HepG2 (cell line): ENCODE results near the gene PRR12. TPM values are rescaled to one million over a fixed set of nuclear protein-coding genes. Genes with fewer than 3 reads are reported as not detected.

Experiments used
- RORA ChIP-seq: sonication (generic); formaldehyde crosslinking; IDR thresholded peaks from 2 replicates; pipeline ENCODE4 v1.5.0; 2020; ENCODE audit warnings: mild to moderate bottlenecking, missing genetic modification reagents, moderate library complexity
- ZNF282 ChIP-seq: fragments of 450-650 bp; IDR thresholded peaks from 2 replicates; pipeline ENCODE4 v1.6.1; 2018; ENCODE audit not compliant: partially characterized antibody
- polyA plus RNA-seq, 8 experiments: library from polyadenylated mRNA; depleted of rRNA in 3 of 8; stranded (reverse) in 7 of 8; unstranded in 1 of 8; fragments of >200 nt; fragmentation: Illumina TruSeq in 4 of 8; extraction: Trizol in 4 of 8; gene quantifications; 2 replicates each; pipeline versions ENCODE4 v1.2.1 to v1.2.3, GENCODE V29; 2011 to 2016; ENCODE audit warnings: low read depth in 4 of 8, missing spikeins in 1 of 8, mixed read lengths in 1 of 8; ENCODE audit not compliant: insufficient read depth in 1 of 8
- total RNA-seq, 5 experiments: library from RNA; depleted of rRNA; stranded (reverse); fragments of >200 nt; fragmentation: Illumina TruSeq; extraction: Trizol; gene quantifications; 2 replicates each; pipeline ENCODE4 v1.2.3, GENCODE V29; 2016; ENCODE audit warnings: low read depth in 1 of 5
- TF ChIP-seq, protein P1 (sequence below): sonication (generic); formaldehyde crosslinking; IDR thresholded peaks from 2 replicates; pipeline ENCODE4 v1.5.0; 2020; ENCODE audit warnings: mild to moderate bottlenecking, missing genetic modification reagents
- TF ChIP-seq, protein P2 (sequence below): sonication (generic); formaldehyde crosslinking; IDR thresholded peaks from 2 replicates; pipeline ENCODE4 v1.9.0; 2021; ENCODE audit warnings: mild to moderate bottlenecking, missing genetic modification reagents
- TF ChIP-seq, protein P3 (sequence below): sonication (generic); formaldehyde crosslinking; IDR thresholded peaks from 2 replicates; pipeline ENCODE4 v1.4.0; 2020; ENCODE audit warnings: mild to moderate bottlenecking, low read depth, missing genetic modification reagents
- TF ChIP-seq, protein P4 (sequence below), 2 experiments: sonication (generic) in 1 of 2; formaldehyde crosslinking in 1 of 2; IDR thresholded peaks; 2 replicates each; pipeline versions ENCODE4 v1.5.1 to v1.6.1; 2011 to 2020; ENCODE audit warnings: borderline replicate concordance in 1 of 2, low read depth in 1 of 2, low read length in 1 of 2, mild to moderate bottlenecking in 1 of 2, missing genetic modification reagents in 1 of 2, moderate library complexity in 1 of 2
- TF ChIP-seq, protein P5 (sequence below): sonication (generic); formaldehyde crosslinking; IDR thresholded peaks from 2 replicates; pipeline ENCODE4 v1.9.0; 2021; ENCODE audit warnings: missing genetic modification reagents, borderline replicate concordance

PRR12 gene
- total and polyA plus RNA-seq, 2 of the 13 experiments (the other 11 are each of a cell fraction or from before 2014, with no cell fraction given) = 0.62 to 1.5 TPM

DNA sequence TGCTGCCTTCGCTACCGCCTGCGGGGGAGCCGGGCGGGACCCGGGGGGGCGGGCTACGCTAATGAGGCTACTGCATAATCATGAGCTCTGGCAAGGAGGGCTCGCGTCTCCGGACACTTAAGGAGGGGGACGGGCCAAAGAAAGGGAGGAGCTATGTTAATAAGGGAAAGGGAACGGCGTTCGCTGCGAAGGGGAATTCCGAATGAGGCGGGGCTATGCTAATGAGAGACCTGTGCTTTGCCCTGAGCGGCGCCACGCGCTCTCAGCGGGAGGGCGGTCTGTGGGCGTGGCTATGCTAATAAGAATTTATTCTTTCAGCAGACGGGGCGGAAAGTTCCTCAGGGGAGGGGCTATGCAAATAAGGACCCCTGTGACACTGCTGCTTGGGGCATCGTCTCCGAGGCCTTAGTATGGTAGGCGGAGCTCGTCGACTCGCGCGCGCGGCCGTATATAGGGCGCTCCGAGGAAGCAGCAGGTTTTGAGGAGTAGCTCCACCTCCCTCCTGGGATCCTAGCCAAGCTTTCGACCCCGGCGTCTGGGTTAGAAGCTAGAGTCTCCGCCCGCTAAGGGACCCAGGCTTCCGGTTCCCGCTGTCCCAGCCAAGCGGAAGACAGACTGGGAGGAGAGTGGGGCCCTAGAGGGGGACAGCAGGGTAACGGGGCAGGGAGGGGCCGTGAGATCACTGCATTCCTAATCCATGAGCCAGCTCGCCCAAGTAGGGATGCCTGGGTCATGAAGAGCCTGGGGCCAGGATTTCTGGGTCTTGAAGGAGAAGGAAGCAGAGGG lies 49.3 kb downstream of the PRR12 start, which contains the start of gene RRAS (continued):
- TF ChIP-seq, protein P1, sequence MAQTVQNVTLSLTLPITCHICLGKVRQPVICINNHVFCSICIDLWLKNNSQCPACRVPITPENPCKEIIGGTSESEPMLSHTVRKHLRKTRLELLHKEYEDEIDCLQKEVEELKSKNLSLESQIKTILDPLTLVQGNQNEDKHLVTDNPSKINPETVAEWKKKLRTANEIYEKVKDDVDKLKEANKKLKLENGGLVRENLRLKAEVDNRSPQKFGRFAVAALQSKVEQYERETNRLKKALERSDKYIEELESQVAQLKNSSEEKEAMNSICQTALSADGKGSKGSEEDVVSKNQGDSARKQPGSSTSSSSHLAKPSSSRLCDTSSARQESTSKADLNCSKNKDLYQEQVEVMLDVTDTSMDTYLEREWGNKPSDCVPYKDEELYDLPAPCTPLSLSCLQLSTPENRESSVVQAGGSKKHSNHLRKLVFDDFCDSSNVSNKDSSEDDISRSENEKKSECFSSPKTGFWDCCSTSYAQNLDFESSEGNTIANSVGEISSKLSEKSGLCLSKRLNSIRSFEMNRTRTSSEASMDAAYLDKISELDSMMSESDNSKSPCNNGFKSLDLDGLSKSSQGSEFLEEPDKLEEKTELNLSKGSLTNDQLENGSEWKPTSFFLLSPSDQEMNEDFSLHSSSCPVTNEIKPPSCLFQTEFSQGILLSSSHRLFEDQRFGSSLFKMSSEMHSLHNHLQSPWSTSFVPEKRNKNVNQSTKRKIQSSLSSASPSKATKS (CRISPR knock-in tag) = no peak
- TF ChIP-seq, protein P2, sequence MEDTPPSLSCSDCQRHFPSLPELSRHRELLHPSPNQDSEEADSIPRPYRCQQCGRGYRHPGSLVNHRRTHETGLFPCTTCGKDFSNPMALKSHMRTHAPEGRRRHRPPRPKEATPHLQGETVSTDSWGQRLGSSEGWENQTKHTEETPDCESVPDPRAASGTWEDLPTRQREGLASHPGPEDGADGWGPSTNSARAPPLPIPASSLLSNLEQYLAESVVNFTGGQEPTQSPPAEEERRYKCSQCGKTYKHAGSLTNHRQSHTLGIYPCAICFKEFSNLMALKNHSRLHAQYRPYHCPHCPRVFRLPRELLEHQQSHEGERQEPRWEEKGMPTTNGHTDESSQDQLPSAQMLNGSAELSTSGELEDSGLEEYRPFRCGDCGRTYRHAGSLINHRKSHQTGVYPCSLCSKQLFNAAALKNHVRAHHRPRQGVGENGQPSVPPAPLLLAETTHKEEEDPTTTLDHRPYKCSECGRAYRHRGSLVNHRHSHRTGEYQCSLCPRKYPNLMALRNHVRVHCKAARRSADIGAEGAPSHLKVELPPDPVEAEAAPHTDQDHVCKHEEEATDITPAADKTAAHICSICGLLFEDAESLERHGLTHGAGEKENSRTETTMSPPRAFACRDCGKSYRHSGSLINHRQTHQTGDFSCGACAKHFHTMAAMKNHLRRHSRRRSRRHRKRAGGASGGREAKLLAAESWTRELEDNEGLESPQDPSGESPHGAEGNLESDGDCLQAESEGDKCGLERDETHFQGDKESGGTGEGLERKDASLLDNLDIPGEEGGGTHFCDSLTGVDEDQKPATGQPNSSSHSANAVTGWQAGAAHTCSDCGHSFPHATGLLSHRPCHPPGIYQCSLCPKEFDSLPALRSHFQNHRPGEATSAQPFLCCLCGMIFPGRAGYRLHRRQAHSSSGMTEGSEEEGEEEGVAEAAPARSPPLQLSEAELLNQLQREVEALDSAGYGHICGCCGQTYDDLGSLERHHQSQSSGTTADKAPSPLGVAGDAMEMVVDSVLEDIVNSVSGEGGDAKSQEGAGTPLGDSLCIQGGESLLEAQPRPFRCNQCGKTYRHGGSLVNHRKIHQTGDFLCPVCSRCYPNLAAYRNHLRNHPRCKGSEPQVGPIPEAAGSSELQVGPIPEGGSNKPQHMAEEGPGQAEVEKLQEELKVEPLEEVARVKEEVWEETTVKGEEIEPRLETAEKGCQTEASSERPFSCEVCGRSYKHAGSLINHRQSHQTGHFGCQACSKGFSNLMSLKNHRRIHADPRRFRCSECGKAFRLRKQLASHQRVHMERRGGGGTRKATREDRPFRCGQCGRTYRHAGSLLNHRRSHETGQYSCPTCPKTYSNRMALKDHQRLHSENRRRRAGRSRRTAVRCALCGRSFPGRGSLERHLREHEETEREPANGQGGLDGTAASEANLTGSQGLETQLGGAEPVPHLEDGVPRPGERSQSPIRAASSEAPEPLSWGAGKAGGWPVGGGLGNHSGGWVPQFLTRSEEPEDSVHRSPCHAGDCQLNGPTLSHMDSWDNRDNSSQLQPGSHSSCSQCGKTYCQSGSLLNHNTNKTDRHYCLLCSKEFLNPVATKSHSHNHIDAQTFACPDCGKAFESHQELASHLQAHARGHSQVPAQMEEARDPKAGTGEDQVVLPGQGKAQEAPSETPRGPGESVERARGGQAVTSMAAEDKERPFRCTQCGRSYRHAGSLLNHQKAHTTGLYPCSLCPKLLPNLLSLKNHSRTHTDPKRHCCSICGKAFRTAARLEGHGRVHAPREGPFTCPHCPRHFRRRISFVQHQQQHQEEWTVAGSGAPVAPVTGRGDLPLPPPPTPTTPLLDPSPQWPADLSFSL (CRISPR knock-in tag) = no peak
- TF ChIP-seq, protein P3, sequence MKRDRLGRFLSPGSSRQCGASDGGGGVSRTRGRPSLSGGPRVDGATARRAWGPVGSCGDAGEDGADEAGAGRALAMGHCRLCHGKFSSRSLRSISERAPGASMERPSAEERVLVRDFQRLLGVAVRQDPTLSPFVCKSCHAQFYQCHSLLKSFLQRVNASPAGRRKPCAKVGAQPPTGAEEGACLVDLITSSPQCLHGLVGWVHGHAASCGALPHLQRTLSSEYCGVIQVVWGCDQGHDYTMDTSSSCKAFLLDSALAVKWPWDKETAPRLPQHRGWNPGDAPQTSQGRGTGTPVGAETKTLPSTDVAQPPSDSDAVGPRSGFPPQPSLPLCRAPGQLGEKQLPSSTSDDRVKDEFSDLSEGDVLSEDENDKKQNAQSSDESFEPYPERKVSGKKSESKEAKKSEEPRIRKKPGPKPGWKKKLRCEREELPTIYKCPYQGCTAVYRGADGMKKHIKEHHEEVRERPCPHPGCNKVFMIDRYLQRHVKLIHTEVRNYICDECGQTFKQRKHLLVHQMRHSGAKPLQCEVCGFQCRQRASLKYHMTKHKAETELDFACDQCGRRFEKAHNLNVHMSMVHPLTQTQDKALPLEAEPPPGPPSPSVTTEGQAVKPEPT (CRISPR knock-in tag) = no peak
- TF ChIP-seq RORA (CRISPR knock-in tag) = no peak
- TF ChIP-seq, protein P4, sequence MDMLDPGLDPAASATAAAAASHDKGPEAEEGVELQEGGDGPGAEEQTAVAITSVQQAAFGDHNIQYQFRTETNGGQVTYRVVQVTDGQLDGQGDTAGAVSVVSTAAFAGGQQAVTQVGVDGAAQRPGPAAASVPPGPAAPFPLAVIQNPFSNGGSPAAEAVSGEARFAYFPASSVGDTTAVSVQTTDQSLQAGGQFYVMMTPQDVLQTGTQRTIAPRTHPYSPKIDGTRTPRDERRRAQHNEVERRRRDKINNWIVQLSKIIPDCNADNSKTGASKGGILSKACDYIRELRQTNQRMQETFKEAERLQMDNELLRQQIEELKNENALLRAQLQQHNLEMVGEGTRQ (IDR thresholded peaks at IDR 0.05; ENCODE audit: low read depth, low read length) = 0 out of 2 replicates have a peak, but pooled peaks have one; percentile 5
- TF ChIP-seq, protein P4 (CRISPR knock-in tag; IDR thresholded peaks at IDR 0.05; ENCODE audit: borderline replicate concordance) = no peak
- TF ChIP-seq, protein P5, sequence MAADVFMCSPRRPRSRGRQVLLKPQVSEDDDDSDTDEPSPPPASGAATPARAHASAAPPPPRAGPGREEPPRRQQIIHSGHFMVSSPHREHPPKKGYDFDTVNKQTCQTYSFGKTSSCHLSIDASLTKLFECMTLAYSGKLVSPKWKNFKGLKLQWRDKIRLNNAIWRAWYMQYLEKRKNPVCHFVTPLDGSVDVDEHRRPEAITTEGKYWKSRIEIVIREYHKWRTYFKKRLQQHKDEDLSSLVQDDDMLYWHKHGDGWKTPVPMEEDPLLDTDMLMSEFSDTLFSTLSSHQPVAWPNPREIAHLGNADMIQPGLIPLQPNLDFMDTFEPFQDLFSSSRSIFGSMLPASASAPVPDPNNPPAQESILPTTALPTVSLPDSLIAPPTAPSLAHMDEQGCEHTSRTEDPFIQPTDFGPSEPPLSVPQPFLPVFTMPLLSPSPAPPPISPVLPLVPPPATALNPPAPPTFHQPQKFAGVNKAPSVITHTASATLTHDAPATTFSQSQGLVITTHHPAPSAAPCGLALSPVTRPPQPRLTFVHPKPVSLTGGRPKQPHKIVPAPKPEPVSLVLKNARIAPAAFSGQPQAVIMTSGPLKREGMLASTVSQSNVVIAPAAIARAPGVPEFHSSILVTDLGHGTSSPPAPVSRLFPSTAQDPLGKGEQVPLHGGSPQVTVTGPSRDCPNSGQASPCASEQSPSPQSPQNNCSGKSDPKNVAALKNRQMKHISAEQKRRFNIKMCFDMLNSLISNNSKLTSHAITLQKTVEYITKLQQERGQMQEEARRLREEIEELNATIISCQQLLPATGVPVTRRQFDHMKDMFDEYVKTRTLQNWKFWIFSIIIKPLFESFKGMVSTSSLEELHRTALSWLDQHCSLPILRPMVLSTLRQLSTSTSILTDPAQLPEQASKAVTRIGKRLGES (CRISPR knock-in tag) = no peak
- TF ChIP-seq ZNF282 = no peak
